Upper lobe of right lung (tissue), 1 donor: ENCODE data around the gene DUSP14. TPM values are rescaled to one million over a fixed set of nuclear protein-coding genes. Genes with fewer than 3 reads are reported as not detected.
"Not testable (repeated sequence)": the region's sequence is repeated elsewhere in the genome, so short reads cannot be mapped to it uniquely, and the experiment has no call there.

Experiments
- ATAC-seq: fragments of 200-7000 bp; cut with Tn5 transposase; one replicate; pipeline ENCODE4 v1.9.1; 2020; ENCODE audit warnings: mild to moderate bottlenecking, moderate library complexity
- DNase-seq: peaks from one replicate; pipeline ENCODE4 v3.0.0-alpha.2; 2020
- H3K27ac ChIP-seq: fragments of 200-600 bp; one replicate; pipeline ENCODE4 v1.8.0; 2022
- H3K27me3 ChIP-seq: fragments of 200-600 bp; one replicate; pipeline ENCODE4 v1.8.0; 2022; ENCODE audit warnings: mild to moderate bottlenecking
- H3K36me3 ChIP-seq: fragments of 200-600 bp; one replicate; pipeline ENCODE4 v1.8.0; 2022
- H3K4me1 ChIP-seq: fragments of 200-600 bp; one replicate; pipeline ENCODE4 v1.8.0; 2022
- H3K4me3 ChIP-seq: fragments of 200-600 bp; one replicate; pipeline ENCODE4 v1.8.0; 2022; ENCODE audit warnings: mild to moderate bottlenecking
- H3K9me3 ChIP-seq: fragments of 200-600 bp; one replicate; pipeline ENCODE4 v1.8.0; 2022
- intact Hi-C: fragments of 100-400 bp; cut with DNase I; formaldehyde crosslinking; loops from one replicate; pipeline ENCODE4 v1.11.0; 2022
- total RNA-seq: library from RNA; stranded (reverse); fragmentation: NEBNext Ultra II Directional; extraction: Animal tissue kit (Norgen Biotek cat#: 25700); gene quantifications from one replicate; pipeline ENCODE4 v1.2.1, GENCODE V29; 2021
- TF ChIP-seq, protein P1 (sequence below): fragments of 200-600 bp; IDR thresholded peaks from one replicate; pipeline ENCODE4 v1.8.0; 2022; ENCODE audit warnings: antibody characterized with exemption
- donor health status: DM: no; HTN: yes; CAD: no; lungs with severe emphysema.

The DUSP14 gene
- total RNA-seq, 1 donor from 2014 or later = 9.0 TPM

DNA sequence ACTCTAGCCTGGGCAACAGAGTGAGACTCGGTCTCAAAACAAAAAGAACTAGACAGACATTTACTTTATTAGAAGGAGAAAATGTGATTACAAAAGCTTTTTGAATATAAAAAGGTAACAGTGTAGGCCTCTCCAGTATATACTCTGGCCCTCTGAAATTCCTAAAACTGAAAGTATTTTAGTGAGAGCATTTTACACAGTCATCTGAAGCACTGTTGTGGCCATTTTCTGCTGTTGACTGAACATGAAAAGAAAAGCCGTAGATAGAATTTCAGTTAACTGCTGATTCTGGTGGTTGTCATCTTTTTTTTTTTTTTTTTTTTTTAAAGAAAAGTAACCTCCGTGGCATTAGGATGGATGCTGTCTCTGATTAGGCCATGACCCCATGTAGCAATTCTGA lies 15.6 kb downstream of the DUSP14 start:
- DNase-seq (no peak), ATAC-seq (no peak)
- H3K4me1 ChIP-seq = no peaks in the 10 kb centered on the region
- TF ChIP-seq, protein P1, sequence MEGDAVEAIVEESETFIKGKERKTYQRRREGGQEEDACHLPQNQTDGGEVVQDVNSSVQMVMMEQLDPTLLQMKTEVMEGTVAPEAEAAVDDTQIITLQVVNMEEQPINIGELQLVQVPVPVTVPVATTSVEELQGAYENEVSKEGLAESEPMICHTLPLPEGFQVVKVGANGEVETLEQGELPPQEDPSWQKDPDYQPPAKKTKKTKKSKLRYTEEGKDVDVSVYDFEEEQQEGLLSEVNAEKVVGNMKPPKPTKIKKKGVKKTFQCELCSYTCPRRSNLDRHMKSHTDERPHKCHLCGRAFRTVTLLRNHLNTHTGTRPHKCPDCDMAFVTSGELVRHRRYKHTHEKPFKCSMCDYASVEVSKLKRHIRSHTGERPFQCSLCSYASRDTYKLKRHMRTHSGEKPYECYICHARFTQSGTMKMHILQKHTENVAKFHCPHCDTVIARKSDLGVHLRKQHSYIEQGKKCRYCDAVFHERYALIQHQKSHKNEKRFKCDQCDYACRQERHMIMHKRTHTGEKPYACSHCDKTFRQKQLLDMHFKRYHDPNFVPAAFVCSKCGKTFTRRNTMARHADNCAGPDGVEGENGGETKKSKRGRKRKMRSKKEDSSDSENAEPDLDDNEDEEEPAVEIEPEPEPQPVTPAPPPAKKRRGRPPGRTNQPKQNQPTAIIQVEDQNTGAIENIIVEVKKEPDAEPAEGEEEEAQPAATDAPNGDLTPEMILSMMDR = no peak
- H3K27ac ChIP-seq = no peak overlapping the region
- no peak overlapping the region for H3K4me3 ChIP-seq
- intact Hi-C loops = no loop called here
- no peaks in the 10 kb centered on the region for H3K9me3 ChIP-seq
- H3K36me3 ChIP-seq = no peaks in the 10 kb centered on the region
- H3K27me3 ChIP-seq = no peaks in the 10 kb centered on the region

DNA sequence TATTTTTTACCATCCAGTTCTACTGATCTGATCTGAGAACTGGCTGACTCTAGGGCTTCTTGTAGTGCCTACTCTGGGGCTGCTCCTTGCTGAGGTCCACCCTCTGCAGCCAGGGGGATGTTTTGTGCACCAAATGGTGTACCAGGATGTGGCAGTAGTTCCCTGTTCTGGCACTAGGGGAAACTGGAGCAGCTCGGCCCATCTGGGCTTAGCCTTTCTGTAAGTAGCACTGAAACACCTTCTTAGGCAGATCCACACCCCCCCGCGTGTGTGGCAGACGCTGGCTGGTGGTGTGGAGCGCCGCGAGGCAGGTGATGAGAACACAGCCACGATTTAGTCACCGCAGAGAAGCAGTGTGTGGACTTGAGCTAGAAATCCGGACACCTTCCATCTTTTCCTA lies 17.0 kb downstream of the DUSP14 start:
- DNase-seq = no peak
- H3K4me3 ChIP-seq = no peak overlapping the region
- ATAC-seq = peak; percentile 53

DNA sequence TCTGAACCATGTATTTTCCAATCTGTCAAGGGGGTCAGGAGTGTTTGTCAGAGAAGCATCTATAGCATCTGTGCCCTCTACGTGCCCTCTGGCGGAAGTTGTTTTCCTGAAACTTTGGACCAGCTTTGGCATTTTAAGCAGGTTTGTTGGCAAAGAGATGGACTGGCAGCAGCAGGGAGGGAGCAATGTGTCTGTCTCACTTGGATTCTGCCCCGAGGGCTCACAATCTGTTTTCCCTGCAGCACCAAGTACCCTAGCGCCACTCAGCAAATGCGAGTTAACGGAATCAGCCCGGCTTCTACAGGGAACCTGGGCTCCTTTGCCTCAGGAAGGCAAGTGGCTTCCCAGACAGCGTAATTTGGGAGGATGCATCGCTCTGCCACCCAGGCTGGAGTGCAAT lies 17.4 kb downstream of the DUSP14 start:
- no peak for DNase-seq
- Histone ChIP-seq H3K36me3 (no peaks in the 10 kb centered on the region), H3K27me3 (no peaks in the 10 kb centered on the region), H3K4me3 (no peak overlapping the region), H3K4me1 (no peaks in the 10 kb centered on the region), H3K27ac (no peak overlapping the region), H3K9me3 (no peaks in the 10 kb centered on the region)
- intact Hi-C loops = no loop called here
- no peak for ATAC-seq
- TF ChIP-seq, protein P1 = no peak

More for the DNA sequence above, 17.0 kb downstream of the DUSP14 start:
- Histone ChIP-seq H3K36me3 (no peaks in the 10 kb centered on the region), H3K27me3 (no peaks in the 10 kb centered on the region), H3K27ac (no peak overlapping the region), H3K9me3 (no peaks in the 10 kb centered on the region), H3K4me1 (no peaks in the 10 kb centered on the region)
- TF ChIP-seq, protein P1 = peak; percentile 32
- intact Hi-C loops = no loop called here

DNA sequence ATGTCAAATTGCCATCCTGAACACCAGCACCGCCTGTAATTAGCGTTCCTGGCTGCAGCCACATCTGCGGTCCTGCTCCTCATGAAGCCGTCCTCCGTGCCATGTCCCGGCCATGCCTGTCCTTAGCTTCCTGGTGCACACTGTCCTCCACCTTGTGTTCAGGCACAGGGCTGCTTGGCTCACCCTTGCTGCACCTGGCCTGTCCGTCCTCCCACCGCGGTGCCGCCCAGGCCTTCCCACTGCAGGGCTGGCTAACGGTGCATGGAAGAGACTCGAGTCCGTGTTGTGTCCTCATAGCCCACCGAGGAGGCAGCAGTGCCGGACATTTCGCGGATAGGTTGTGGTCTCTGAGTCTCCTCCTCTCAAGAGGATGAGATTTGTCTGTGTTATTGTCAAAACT lies 20.4 kb downstream of the DUSP14 start:
- TF ChIP-seq, protein P1 = no peak
- Histone ChIP-seq H3K27me3 (no peaks in the 10 kb centered on the region), H3K4me3 (no peak overlapping the region), H3K36me3 (peaks cover 25% of the 10 kb centered on the region), H3K9me3 (no peaks in the 10 kb centered on the region), H3K4me1 (no peaks in the 10 kb centered on the region), H3K27ac (no peak overlapping the region)
- no peak for ATAC-seq
- DNase-seq = no peak
- intact Hi-C loops = no loop called here

DNA sequence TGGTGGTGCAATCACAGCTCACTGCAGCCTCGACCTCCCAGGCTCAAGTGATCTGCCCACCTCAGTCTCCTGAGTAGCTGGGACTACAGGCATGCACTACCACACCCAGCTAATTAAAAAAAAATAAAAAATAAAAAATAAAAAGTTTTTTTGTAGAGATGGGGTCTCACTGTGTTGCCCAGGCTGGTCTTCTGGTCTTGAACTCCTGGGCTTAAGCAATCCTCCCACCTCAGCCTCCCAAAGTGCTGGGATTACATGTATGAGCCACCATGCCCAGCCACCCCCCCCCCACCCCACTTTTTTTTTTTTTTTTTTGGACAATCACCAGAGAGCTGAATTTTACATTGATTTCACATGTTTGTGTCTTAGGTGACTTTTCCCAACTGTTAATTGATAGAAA lies 22.0 kb downstream of the DUSP14 start:
- H3K4me1 ChIP-seq, ATAC-seq, H3K27me3 ChIP-seq, H3K4me3 ChIP-seq, H3K27ac ChIP-seq, H3K9me3 ChIP-seq, intact Hi-C loops, DNase-seq: not testable (repeated sequence)
- peaks cover 34% of the 10 kb centered on the region for H3K36me3 ChIP-seq

DNA sequence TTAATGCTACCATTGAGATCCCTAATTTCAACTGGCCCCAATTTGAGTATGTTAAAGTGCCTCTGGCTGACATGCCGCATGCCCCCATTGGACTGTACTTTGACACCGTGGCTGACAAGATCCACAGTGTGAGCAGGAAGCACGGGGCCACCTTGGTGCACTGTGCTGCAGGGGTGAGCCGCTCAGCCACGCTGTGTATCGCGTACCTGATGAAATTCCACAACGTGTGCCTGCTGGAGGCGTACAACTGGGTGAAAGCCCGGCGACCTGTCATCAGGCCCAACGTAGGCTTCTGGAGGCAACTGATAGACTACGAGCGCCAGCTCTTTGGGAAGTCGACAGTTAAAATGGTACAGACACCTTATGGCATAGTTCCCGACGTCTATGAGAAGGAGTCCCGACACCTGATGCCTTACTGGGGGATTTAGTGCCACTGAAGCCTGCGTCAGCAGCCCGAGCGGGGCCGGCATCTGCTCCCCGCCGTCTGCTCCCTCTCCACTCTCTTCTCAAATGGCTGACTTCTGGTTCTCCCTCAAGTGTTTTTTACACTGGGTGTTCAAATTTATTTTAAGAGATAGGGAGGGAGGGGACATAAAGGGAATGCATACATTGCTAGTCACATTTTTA lies 22.9 kb downstream of the DUSP14 start:
- H3K27me3 ChIP-seq = no peaks in the 10 kb centered on the region
- no peak overlapping the region for H3K27ac ChIP-seq
- DNase-seq (no peak), ATAC-seq (no peak)
- TF ChIP-seq, protein P1 = no peak
- no peaks in the 10 kb centered on the region for H3K9me3 ChIP-seq
- H3K36me3 ChIP-seq = peaks cover 43% of the 10 kb centered on the region
- intact Hi-C loops = no loop called here
- H3K4me1 ChIP-seq = no peaks in the 10 kb centered on the region
- H3K4me3 ChIP-seq = no peak overlapping the region
